ENCODE results near the gene TRIM36. TPM values are rescaled to one million over a fixed set of nuclear protein-coding genes. Genes with fewer than 3 reads are reported as not detected.

Gene TRIM36
- total and polyA plus RNA-seq, 11 donors: 0.08 to 2.6 (median 0.51) TPM; not detected in 1

DNA sequence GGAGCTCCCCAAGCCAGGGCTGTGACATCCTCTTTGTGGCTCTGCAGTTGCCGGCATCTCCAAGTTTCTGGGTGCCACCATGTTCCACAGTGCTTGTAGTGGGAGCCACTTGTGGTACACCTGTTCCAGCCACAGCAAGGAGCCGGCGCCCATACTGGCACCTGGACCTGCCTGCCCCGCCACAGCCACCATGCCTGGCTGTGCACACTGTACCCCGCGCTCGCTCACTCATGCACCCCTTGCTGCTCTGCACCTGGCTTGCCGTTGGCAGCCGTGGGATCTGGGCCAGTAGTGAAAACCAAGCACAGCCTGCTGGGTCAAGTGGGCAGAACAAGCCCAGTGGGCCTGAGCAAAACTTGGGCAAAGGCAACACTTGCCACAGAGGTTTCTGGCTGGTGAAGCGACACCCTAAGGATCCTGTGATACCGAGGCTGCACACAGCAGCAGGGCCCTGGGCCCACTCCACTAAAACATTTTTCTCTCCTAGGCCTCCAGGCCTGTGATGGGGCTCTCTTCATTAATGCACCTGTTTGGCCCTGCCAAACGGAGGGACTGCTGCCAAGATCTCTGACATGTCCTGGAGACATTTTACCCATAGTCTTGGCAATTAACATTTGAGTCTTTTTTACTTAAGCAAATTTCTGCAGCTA lies 2.8 kb downstream of the TRIM36 start:
- Histone ChIP-seq H3K9me3 (no peaks in the 10 kb centered on the region), H3K27ac (no peak overlapping the region), H3K27me3 (peaks cover 0 to 67% (median 22%) of the 10 kb centered on the region in 9 donors), H3K4me3 (no peak overlapping the region), H3K36me3 (no peaks in the 10 kb centered on the region), H3K4me1 (peaks cover 0 to 28% (median 14%) of the 10 kb centered on the region in 12 donors)
- intact Hi-C loops (cut with DNase I): no loop called here
- DNase-seq (peak in 1 of 5 donors; percentile 58), ATAC-seq (no peak)
- no peak for TF ChIP-seq POLR2A (IDR thresholded peaks at IDR 0.05)
- TF ChIP-seq, protein P1, sequence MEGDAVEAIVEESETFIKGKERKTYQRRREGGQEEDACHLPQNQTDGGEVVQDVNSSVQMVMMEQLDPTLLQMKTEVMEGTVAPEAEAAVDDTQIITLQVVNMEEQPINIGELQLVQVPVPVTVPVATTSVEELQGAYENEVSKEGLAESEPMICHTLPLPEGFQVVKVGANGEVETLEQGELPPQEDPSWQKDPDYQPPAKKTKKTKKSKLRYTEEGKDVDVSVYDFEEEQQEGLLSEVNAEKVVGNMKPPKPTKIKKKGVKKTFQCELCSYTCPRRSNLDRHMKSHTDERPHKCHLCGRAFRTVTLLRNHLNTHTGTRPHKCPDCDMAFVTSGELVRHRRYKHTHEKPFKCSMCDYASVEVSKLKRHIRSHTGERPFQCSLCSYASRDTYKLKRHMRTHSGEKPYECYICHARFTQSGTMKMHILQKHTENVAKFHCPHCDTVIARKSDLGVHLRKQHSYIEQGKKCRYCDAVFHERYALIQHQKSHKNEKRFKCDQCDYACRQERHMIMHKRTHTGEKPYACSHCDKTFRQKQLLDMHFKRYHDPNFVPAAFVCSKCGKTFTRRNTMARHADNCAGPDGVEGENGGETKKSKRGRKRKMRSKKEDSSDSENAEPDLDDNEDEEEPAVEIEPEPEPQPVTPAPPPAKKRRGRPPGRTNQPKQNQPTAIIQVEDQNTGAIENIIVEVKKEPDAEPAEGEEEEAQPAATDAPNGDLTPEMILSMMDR (IDR thresholded peaks at IDR 0.05): no peak
- WGBS, 4 donors: 96 to 97% (median 97%) methylated on average over 10 to 12 of the region's 12 CpGs

DNA sequence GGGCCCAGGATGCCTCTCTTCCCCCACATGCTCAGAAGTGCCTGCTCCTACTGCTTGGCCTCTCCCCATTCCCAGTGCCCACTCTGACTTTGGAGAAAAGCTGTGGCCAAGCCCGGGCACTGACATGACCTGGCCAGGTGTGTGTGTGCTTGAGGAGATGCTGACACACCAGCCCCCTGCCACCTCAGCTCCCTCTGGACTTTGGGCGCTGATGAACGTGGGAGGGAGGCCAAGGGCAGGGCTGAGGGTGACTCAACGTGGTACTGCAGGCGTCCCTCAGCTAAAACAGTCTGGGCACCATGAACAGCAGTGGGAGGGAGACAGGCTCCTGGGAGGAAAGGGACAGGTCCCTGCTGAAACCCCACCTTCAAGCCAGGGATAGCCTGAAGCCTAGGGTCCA lies 3.9 kb downstream of the TRIM36 start:
- Histone ChIP-seq H3K9me3 (no peaks in the 10 kb centered on the region), H3K4me3 (no peak overlapping the region), H3K4me1 (peaks cover 0 to 23% (median 12%) of the 10 kb centered on the region in 12 donors), H3K27me3 (peaks cover 0 to 68% (median 22%) of the 10 kb centered on the region in 9 donors), H3K27ac (no peak overlapping the region), H3K36me3 (no peaks in the 10 kb centered on the region)
- DNase-seq (no peak), ATAC-seq (no peak)
- TF ChIP-seq, protein P1 (IDR thresholded peaks at IDR 0.05): no peak
- no peak for TF ChIP-seq POLR2A (IDR thresholded peaks at IDR 0.05)
- WGBS, 4 donors: 82 to 93% (median 91%) methylated on average over 5 of the region's 5 CpGs
- intact Hi-C loops (cut with DNase I): no loop called here

DNA sequence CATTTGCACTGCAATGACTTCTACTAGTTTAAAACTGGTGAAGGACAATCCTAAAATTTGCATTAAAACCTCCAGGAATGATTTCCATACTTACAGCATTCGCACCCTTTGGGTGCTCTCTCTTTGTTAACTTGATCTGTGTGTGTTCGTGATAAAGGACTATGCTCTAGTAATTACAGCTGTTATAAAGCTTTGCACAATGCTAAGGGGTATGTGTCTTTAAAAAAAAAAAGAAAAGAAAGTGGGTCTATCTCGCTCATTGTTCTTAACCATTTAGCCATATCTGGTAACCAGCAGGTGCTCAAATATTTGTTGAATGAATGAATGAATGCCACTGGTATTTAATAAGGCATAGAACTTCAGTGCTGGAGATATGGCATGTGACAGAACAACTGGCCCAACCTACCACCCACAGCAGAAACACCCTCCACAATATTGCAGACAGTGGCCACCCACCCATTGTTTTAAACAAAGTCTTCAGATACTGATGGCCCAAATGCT lies 8.7 kb downstream of the TRIM36 start:
- 72 to 90% (median 88%) methylated on average over 3 of the region's 3 CpGs for WGBS, 4 donors
- TF ChIP-seq, protein P1 (IDR thresholded peaks at IDR 0.05): no peak
- no peak for TF ChIP-seq POLR2A (IDR thresholded peaks at IDR 0.05)
- Histone ChIP-seq H3K27ac (no peak overlapping the region), H3K4me3 (no peak overlapping the region), H3K27me3 (peaks cover 0 to 36% (median 6%) of the 10 kb centered on the region in 9 donors), H3K4me1 (no peaks in the 10 kb centered on the region), H3K36me3 (no peaks in the 10 kb centered on the region), H3K9me3 (peaks cover 0 to 8% (median 0%) of the 10 kb centered on the region in 12 donors)
- ATAC-seq (no peak), DNase-seq (no peak)
- intact Hi-C loops (cut with DNase I): no loop called here

DNA sequence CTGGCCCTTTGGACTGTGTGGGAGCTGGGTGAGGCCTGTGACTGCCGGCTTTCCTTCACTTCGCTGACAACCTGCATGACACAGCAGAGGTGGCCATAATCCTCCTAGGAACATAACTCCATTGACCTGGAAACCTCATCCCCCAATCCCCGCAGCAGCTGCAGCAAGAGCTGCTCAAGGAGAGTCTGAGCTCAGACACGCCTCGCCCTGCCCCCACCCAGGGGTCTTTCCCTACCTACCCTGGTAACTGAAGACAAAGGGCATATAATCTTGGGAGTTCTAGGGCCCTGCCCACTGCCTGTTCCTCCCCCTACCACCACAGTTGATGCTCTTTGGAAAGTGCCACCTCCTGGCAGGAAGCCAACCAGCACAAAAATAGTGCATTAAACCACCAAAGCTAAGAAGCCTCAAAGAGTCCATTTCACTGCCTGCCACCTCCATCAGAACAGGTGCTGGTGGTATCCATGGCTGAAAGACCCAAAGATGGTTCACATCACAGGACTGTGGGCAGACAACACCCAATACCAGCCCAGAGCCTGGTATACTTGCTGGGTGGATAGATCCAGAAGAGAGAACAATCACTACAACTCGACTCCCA lies 18.4 kb downstream of the TRIM36 start:
- no peaks in the 10 kb centered on the region for H3K36me3 ChIP-seq
- no peaks in the 10 kb centered on the region for H3K27me3 ChIP-seq
- intact Hi-C loops (cut with DNase I): no loop called here
- H3K4me1 ChIP-seq: no peaks in the 10 kb centered on the region
- H3K9me3 ChIP-seq: peaks cover 0 to 23% (median 6%) of the 10 kb centered on the region in 12 donors
- 90 to 94% (median 91%) methylated on average over 6 of the region's 6 CpGs for WGBS, 4 donors
- H3K4me3 ChIP-seq: no peak overlapping the region
- DNase-seq (no peak), ATAC-seq (no peak)
- no peak overlapping the region for H3K27ac ChIP-seq
- TF ChIP-seq, protein P1 (IDR thresholded peaks at IDR 0.05): no peak
- TF ChIP-seq POLR2A (IDR thresholded peaks at IDR 0.05): no peak

All from heart left ventricle (tissue), 16 donors.